Fibroblast of villous mesenchyme (primary cell): ENCODE results near the gene CA7. TPM values are rescaled to one million over a fixed set of nuclear protein-coding genes. Genes with fewer than 3 reads are reported as not detected.
"Not testable (repeated sequence)": the region's sequence is repeated elsewhere in the genome, so short reads cannot be mapped to it uniquely, and the experiment has no call there.

ENCODE experiments used
- DNase-seq: peaks from one replicate; pipeline ENCODE4 v3.0.0-alpha.2; 2010; ENCODE audit warnings: low read depth
- H3K4me3 ChIP-seq: 2 replicates; pipeline ENCODE4 v1.5.1; 2011; ENCODE audit warnings: low read depth, mild to moderate bottlenecking, low read length
- total RNA-seq: library from RNA; depleted of rRNA; stranded (reverse); fragments of >200 nt; gene quantifications from 2 replicates; pipeline ENCODE4 v1.2.3, GENCODE V29; 2012
- TF ChIP-seq, protein P1 (sequence below): IDR thresholded peaks from 2 replicates; pipeline ENCODE4 v1.5.1; 2012; ENCODE audit warnings: low read depth, mild to moderate bottlenecking, low read length; ENCODE audit not compliant: insufficient read depth

CA7 gene
- total RNA-seq, 1 donor, result not detected

- TF ChIP-seq, protein P1, sequence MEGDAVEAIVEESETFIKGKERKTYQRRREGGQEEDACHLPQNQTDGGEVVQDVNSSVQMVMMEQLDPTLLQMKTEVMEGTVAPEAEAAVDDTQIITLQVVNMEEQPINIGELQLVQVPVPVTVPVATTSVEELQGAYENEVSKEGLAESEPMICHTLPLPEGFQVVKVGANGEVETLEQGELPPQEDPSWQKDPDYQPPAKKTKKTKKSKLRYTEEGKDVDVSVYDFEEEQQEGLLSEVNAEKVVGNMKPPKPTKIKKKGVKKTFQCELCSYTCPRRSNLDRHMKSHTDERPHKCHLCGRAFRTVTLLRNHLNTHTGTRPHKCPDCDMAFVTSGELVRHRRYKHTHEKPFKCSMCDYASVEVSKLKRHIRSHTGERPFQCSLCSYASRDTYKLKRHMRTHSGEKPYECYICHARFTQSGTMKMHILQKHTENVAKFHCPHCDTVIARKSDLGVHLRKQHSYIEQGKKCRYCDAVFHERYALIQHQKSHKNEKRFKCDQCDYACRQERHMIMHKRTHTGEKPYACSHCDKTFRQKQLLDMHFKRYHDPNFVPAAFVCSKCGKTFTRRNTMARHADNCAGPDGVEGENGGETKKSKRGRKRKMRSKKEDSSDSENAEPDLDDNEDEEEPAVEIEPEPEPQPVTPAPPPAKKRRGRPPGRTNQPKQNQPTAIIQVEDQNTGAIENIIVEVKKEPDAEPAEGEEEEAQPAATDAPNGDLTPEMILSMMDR, result no peak
- H3K4me3 ChIP-seq, result no peak overlapping the region
- DNase-seq, result no peak
These were observed 13.2 kb downstream of the CA7 start for GRCh38 chr16:66857437-66857836.

DNA sequence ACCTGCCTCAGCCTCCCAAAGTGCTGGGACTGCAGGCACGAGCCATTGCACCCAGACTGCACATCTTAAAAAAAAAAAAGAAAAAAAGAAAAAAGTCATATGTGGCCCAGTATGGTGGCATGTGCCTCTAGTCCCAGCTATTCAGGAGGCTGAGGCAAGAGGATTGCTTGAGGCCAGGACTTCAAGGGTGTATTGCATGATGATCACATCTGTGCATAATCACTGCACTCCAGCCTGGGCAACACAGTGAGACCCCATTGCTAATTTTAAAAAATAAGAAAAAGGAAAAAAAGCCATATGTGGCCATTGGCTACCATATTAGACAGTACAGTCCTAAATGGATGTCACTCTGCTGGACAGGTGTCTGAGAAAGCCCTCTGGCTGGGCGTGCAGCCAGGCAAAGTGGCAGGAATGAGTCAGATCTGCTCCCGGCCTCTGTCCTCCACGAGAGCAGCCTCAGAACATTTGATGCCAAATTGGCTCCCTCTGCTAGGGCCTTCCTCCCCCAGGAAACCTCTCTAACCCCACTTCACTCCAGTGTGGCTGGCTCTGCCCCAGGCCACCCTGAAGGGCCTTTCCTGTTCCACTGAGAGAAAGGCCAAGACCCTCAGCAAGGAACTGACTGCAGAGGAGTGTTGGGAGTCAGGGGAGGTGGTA lies 14.7 kb downstream of the CA7 start:
- no peak overlapping the region for H3K4me3 ChIP-seq
- peak; percentile 23 for DNase-seq
- TF ChIP-seq, protein P1, result no peak

DNA sequence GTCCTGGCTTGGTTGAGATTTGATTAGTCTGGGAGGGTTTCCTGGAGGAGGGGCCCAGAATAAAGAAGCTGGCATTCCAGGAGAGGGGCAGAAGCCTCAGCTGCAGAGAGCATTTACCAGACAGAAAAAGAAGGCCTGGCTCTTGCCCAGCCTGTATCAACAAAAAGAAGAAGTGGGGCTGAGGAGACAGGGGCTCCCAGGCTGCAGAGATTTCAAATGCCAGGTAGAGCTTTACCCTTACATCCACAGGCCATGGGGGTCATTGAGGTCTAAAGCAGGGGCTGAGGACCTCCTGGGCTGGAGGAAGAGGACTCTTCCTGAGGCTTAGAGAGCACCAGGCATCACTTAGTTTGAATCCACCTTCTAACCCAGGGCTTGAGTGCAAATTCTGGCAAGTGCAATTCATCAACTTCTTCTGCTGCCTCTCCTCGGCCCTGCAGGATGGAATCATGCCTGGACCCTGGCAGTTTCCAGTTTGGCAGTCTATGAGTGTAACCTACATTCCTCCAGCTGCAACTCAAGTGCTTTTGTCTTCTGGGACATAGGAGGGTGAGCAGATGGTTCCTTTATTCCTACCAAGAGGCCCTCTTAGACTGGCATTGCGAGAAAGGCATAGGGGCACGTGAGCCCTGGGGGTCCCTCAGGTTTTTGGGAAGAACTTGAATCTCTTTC lies 15.3 kb downstream of the CA7 start:
- TF ChIP-seq, protein P1, result no peak
- no peak for DNase-seq
- H3K4me3 ChIP-seq, result no peak overlapping the region

DNA sequence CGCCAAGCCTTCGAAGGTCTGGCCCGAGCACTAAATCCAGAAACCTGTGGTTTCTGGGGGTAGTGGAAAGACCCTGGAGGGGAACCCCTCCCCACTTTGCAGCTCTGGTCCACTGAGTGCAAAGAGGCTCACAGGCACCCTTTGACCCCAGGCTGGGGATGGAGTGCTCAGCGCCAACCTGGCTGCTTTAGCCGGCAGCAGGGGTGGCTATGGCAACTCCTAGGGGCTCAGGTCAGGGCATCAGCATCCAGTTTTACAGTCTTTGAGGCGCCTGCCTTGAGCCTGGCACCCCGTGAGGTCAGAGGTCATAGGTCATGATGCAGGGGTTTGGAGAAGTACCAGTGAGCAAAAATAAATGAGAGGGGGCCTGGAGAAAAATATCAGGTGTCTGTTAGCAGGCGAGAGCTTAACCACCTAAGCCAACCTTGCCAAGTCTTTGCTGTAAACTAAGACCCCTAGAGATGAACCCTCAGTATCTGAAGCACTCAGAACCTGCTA lies 17.9 kb downstream of the CA7 start:
- H3K4me3 ChIP-seq, result no peak overlapping the region
- DNase-seq, result no peak
- TF ChIP-seq, protein P1, result no peak

DNA sequence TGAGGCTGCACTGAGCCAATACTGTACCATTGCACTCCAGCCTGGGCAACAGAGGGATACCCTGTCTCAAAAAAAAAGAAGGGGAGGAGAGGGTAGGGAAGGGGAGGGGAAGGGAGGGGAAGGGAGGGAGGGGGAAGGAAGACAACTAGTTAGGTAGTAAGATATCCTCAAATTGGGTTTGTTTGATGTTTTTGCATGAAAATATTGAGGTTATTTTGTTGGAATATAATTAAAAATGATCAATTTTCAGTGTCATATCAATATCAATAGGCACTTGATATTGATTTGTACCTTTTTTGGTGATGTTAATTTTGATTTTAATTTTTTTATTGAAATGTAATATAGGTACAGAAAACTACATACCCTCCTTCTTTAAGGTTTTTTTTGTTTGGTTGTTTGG lies 19.5 kb downstream of the CA7 start:
- TF ChIP-seq, protein P1, result no peak
- H3K4me3 ChIP-seq, result no peak overlapping the region
- no peak for DNase-seq

GRCh38 chr16:66869424-66869823 lies 25.2 kb downstream of the CA7 start:
- no peak for DNase-seq
- TF ChIP-seq, protein P1, result no peak

GRCh38 chr16:66871363-66871762 lies 27.1 kb downstream of the CA7 start:
- not testable (repeated sequence) for DNase-seq, H3K4me3 ChIP-seq

More at GRCh38 chr16:66869424-66869823, 25.2 kb downstream of the CA7 start:
- H3K4me3 ChIP-seq, result no peak overlapping the region
